ENCODE results near the gene AARS1. TPM values are rescaled to one million over a fixed set of nuclear protein-coding genes. Genes with fewer than 3 reads are reported as not detected.
"Not testable (repeated sequence)": the region's sequence is repeated elsewhere in the genome, so short reads cannot be mapped to it uniquely, and the experiment has no call there.

AARS1 gene
- total RNA-seq, 1 donor from 2014 or later: 148 TPM

DNA sequence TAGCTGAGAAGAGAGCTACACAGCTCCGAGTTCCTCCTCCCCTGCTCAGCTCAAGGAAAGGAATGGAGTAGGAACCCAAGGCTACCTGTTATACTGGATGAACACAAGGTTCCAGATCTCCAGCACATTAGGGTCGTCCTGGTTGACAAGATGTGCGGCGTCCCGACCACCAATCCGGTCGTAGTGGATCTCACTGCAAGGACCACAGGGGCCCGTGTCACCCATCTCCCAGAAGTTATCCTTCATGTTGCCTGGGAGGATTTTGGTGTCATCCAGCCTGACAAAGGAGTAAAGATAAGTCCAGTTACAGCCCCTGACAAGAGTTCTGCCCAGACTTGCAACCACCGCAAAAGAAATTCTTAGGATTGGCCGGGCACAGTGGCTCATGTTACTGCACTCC is 17.6 kb downstream of the AARS1 start:
- no peak for DNase-seq (ENCODE audit: low read depth in 2 of 2)

DNA sequence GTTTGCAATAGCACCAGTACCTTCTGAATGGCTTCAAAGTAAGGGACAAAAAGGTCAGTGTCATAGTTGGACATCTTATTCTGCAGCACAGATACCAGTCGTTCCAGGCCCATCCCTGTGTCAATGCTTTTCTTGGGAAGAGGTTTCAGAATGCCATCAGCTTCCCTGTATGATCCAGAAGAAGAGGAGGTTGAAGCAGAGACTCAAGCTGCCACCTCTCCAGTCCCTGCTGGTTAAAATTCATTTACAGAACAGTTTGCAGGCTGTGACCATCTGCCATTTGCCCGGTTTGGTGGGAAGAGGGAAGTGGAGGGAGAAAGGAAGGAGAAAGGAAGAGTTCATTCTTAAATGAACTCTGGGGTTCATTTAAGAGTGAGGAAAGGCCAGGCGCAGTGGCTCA is 19.1 kb downstream of the AARS1 start:
- DNase-seq (ENCODE audit: low read depth in 2 of 2): no peak

- no peak for DNase-seq (ENCODE audit: low read depth in 2 of 2)
Observed at GRCh38 chr16:70269471-70269870, 19.8 kb downstream of the AARS1 start.

DNA sequence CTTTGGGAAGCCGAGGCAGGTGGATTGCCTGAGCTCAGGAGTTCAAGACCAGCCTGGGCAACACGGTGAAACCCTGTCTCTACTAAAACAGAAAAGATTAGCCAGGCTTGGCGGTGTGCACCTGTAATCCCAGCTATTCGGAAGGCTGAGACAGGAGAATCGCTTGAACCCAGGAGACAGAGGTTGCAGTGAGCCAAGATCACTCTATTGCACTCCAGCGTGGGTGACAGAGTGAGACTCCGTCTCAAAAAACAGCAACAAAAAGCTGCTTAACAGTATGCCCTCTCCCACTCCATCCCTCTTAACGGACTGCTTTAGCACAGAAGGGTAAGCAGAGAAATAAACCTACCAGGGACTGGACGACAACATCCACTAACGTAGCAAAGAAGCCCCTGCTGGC is 21.4 kb downstream of the AARS1 start:
- not testable (repeated sequence) for DNase-seq (ENCODE audit: low read depth in 2 of 2)

DNA sequence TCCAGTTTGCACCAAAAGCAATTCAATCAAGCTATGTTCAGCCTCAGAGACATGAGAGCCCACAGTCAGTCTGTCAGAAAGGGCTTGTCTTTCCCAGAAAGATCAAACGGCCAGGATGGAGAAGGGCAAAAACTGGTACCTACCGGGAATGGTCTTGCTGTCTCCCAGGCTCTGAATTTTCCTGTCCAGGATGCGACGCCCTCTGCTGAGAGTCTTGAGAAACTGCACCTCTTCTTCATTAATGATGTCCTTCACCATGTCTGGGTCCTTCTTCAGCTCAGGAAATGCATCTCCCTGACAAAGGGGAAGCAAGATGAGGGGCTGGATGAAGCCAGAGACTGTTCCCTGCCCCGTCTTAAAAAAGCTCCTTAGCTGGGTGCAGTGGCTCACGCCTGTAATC is 21.8 kb downstream of the AARS1 start:
- DNase-seq (ENCODE audit: low read depth in 2 of 2): peak; percentile 77 to 78

GRCh38 chr16:70259903-70260302 is 29.4 kb downstream of the AARS1 start:
- not testable (repeated sequence) for DNase-seq (ENCODE audit: low read depth in 2 of 2)

GRCh38 chr16:70258946-70259345 is 30.4 kb downstream of the AARS1 start:
- no peak for DNase-seq (ENCODE audit: low read depth in 2 of 2)

DNA sequence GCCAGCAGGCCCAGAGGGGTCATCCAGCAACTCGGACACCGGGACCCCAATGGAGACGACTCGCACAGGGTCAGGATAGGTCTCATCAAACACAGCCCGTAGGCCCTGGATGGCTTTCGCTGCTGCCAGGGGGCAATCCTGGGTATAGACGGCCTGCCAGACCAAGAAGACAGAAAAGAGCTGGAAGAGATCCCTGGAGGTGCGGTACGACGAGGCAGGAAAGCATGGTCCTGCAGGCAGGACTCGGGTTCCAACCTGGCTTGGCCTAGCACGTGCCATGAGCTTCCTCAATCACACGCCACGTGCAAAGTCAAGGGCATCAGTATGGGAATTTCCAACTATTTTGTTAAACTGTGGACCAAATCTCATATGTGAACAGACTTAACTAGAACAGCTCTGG is 31.2 kb downstream of the AARS1 start:
- DNase-seq (ENCODE audit: low read depth in 2 of 2): no peak

- no peak for DNase-seq (ENCODE audit: low read depth in 2 of 2)
Observed at GRCh38 chr16:70257391-70257790, 31.9 kb downstream of the AARS1 start.

DNA sequence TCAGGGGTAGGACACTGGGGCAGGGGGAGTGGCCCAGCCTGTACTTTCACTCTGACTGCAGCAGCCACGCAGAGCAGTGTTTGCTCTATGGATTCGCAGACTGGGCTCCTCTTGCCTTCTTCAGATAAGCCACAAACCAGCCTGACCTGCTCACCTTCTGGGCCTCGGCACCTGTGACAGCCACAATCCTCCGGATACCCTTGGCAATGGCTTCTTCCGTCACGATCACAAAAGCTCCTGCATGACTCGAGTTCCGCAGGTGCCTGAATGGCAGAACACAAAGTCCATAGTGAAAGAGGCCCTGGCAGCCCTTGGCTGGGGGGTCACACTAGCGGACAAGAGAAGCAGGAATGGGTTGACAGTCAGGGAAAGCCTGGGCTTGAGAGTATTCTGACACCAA is 33.7 kb downstream of the AARS1 start:
- no peak for DNase-seq (ENCODE audit: low read depth in 2 of 2)

DNA sequence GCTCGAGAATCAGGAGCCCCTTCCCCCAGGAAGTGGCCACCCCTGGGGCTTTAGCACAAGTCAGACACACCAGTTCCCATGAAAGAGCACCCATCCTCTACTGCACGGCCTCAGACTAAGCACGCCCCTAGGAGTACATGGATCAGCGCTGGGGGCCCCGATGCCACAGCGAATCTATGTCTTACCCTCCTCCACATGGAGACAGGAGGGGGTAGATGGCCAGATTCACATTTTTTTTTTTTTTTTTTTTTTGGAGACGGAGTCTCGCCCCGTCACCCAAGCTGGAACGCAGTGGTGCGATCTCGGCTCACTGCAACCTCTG is 34.4 kb downstream of the AARS1 start:
- DNase-seq (ENCODE audit: low read depth in 2 of 2): no peak

GRCh38 chr16:70254180-70254964 is 34.9 kb downstream of the AARS1 start:
- DNase-seq (ENCODE audit: low read depth in 2 of 2): peak in 1 of 2 donors; percentile 86

- DNase-seq (ENCODE audit: low read depth in 2 of 2): peak; percentile 46 to 51
Observed at GRCh38 chr16:70253291-70254106, 35.8 kb downstream of the AARS1 start.

- DNase-seq (ENCODE audit: low read depth in 2 of 2): peak in 1 of 2 donors; percentile 20
Observed at GRCh38 chr16:70252355-70252988, 36.8 kb downstream of the AARS1 start.

DNA sequence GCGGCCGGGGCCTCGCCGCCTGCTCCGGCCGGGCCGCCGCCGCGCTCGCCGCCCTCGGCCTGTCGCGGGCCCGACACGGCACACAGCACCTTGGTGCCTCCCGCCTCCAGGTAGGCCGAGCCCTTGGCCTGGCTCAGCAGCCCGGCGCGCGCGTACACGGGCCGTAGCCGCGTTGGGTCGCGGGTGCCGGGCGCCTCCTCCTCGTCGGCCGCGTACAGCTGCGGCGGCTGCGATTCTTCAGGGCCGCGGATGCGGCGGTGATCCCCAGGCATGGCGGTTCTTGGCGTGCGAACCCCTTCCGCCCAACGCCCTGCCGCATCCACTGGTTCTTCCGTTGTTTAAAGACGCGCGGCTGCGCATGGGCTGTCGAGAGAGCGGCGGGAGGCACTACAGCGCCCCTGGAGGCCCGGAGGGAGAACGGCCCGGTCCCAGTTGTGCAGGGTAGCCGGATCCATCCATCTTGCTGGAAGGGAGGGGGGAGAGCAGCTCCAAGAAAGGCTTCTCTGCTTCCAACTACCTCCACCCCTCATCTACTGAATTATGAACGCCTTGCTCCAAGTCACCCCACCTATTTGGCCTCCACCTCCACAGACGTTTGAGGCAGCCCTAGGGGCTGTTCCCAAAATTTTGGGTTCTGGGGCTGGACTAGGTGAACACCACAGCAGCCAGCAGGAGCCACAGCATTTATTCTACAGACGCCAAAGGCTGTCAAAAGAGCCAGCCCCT is 37.5 kb downstream of the AARS1 start, which contains the start of gene EXOSC6:
Gene EXOSC6, minus strand, starts transcription at position 312 of the 726 bp plus-strand sequence. Its CDS starts 40 bp downstream, at position 272.
- DNase-seq (ENCODE audit: low read depth in 2 of 2): peak; percentile 95

GRCh38 chr16:70250748-70251628 is 38.3 kb downstream of the AARS1 start:
- peak; percentile 71 to 86 for DNase-seq (ENCODE audit: low read depth in 2 of 2)

DNA sequence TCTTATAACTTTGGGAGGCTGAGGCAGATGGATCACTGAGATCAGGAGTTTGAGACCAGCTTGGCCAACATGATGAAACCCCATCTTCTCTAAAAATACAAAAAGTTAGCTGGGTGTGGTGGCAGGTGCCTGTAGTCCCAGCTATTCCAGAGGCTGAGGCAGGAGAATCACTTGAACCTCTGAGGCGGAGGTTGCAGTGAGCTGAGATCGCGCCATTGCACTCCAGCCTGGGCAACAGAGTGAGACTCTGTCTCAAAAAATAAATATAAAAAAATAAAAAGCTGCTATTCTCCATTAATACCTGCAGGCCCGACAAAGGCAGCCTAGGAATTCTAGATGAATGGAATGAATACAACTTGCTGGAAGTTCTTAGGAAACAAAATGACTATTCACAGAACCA is 39.6 kb downstream of the AARS1 start:
- DNase-seq (ENCODE audit: low read depth in 2 of 2): not testable (repeated sequence)

GRCh38 chr16:70238773-70239172 is 50.5 kb downstream of the AARS1 start:
- not testable (repeated sequence) for DNase-seq (ENCODE audit: low read depth in 2 of 2)

DNA sequence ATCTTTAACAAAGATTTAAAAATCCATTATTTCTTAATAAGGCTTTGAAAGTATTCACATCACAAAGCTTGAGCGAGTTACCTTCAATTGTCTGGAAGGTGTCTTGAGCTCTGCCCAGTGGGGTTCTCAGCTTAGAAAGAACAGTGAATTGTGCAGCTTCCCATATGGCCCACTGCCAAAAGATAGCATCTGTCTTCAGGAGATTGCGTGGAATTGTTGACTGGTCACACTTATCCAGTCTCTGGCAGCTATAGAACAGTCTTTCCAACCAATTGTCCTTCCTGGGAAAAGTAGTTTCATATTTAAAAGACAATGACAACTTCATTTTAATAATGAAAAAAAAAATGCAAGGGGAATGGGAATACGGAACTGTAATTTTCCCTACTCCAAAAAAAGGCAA is 57.5 kb downstream of the AARS1 start:
- peak in 1 of 2 donors; percentile 84 for DNase-seq (ENCODE audit: low read depth in 2 of 2)

GRCh38 chr16:70226024-70226423 is 63.3 kb downstream of the AARS1 start:
- DNase-seq (ENCODE audit: low read depth in 2 of 2): not testable (repeated sequence)

Data from lung microvascular endothelial cell (primary cell).